HepG2 (cell line): ENCODE data around the gene GFPT1. TPM values are rescaled to one million over a fixed set of nuclear protein-coding genes. Genes with fewer than 3 reads are reported as not detected.

Experiments used
- ATF3 ChIP-seq: sonication (generic); formaldehyde crosslinking; IDR thresholded peaks from 2 replicates; pipeline ENCODE4 v1.4.0; 2020; ENCODE audit warnings: missing genetic modification reagents
- CAMTA2 ChIP-seq: sonication (generic); formaldehyde crosslinking; IDR thresholded peaks from 2 replicates; pipeline ENCODE4 v1.4.0; 2020; ENCODE audit warnings: mild to moderate bottlenecking, missing genetic modification reagents, borderline replicate concordance
- CC2D1A ChIP-seq: sonication (generic); formaldehyde crosslinking; IDR thresholded peaks from 2 replicates; pipeline ENCODE4 v1.8.1; 2023; ENCODE audit warnings: mild to moderate bottlenecking, missing genetic modification reagents
- GTF3A ChIP-seq: sonication (generic); formaldehyde crosslinking; conservative IDR thresholded peaks from 2 replicates; pipeline ENCODE4 v1.4.0; 2020; ENCODE audit warnings: mild to moderate bottlenecking, missing genetic modification reagents
- IRX3 ChIP-seq: sonication (generic); formaldehyde crosslinking; IDR thresholded peaks from 2 replicates; pipeline ENCODE4 v1.8.1; 2023; ENCODE audit warnings: mild to moderate bottlenecking, low read depth, missing genetic modification reagents, borderline replicate concordance
- REPIN1 ChIP-seq: sonication (generic); formaldehyde crosslinking; IDR thresholded peaks from 2 replicates; pipeline ENCODE4 v1.8.0; 2022; ENCODE audit warnings: missing genetic modification reagents, low read depth, mild to moderate bottlenecking, borderline replicate concordance
- TERF1 ChIP-seq: sonication (generic); formaldehyde crosslinking; IDR thresholded peaks from 2 replicates; pipeline ENCODE4 v1.8.0; 2022; ENCODE audit warnings: mild to moderate bottlenecking, missing genetic modification reagents, moderate library complexity
- TP53 ChIP-seq: sonication (generic); formaldehyde crosslinking; conservative IDR thresholded peaks from 2 replicates; pipeline ENCODE4 v1.4.0; 2020; ENCODE audit warnings: missing genetic modification reagents
- ZC3H4 ChIP-seq: sonication (generic); formaldehyde crosslinking; IDR thresholded peaks from 2 replicates; pipeline ENCODE4 v1.4.0; 2020; ENCODE audit warnings: missing genetic modification reagents, borderline replicate concordance
- ZFP1 ChIP-seq: IDR thresholded peaks from 2 replicates; pipeline ENCODE4 v1.6.1; 2016
- ZNF232 ChIP-seq: sonication (generic); formaldehyde crosslinking; IDR thresholded peaks from 2 replicates; pipeline ENCODE4 v1.4.0; 2020; ENCODE audit warnings: missing genetic modification reagents, borderline replicate concordance
- ZNF256 ChIP-seq: sonication (generic); formaldehyde crosslinking; conservative IDR thresholded peaks from 2 replicates; pipeline ENCODE4 v1.4.0; 2020; ENCODE audit warnings: missing genetic modification reagents
- ZNF513 ChIP-seq: sonication (generic); formaldehyde crosslinking; conservative IDR thresholded peaks from 2 replicates; pipeline ENCODE4 v1.5.0; 2020; ENCODE audit warnings: missing genetic modification reagents
- ZNF746 ChIP-seq: sonication (generic); formaldehyde crosslinking; IDR thresholded peaks from 2 replicates; pipeline ENCODE4 v1.8.0; 2022; ENCODE audit warnings: mild to moderate bottlenecking, missing genetic modification reagents
- ZNF749 ChIP-seq: sonication (generic); formaldehyde crosslinking; IDR thresholded peaks from 2 replicates; pipeline ENCODE4 v1.8.0; 2022; ENCODE audit warnings: mild to moderate bottlenecking, missing genetic modification reagents, moderate library complexity, borderline replicate concordance
- ZNF776 ChIP-seq: sonication (generic); formaldehyde crosslinking; IDR thresholded peaks from 2 replicates; pipeline ENCODE4 v1.4.0; 2020; ENCODE audit warnings: mild to moderate bottlenecking, missing genetic modification reagents
- ZSCAN29 ChIP-seq: sonication (generic); formaldehyde crosslinking; conservative IDR thresholded peaks from 2 replicates; pipeline ENCODE4 v1.4.0; 2020; ENCODE audit warnings: mild to moderate bottlenecking, missing genetic modification reagents
- ZSCAN30 ChIP-seq: sonication (generic); formaldehyde crosslinking; IDR thresholded peaks from 2 replicates; pipeline ENCODE4 v1.5.0; 2020; ENCODE audit warnings: mild to moderate bottlenecking, missing genetic modification reagents
- polyA plus RNA-seq, 8 experiments: library from polyadenylated mRNA; depleted of rRNA in 3 of 8; stranded (reverse) in 7 of 8; unstranded in 1 of 8; fragments of >200 nt; fragmentation: Illumina TruSeq in 4 of 8; extraction: Trizol in 4 of 8; gene quantifications; 2 replicates each; pipeline versions ENCODE4 v1.2.1 to v1.2.3, GENCODE V29; 2011 to 2016; ENCODE audit warnings: low read depth in 4 of 8, missing spikeins in 1 of 8, mixed read lengths in 1 of 8; ENCODE audit not compliant: insufficient read depth in 1 of 8
- total RNA-seq, 5 experiments: library from RNA; depleted of rRNA; stranded (reverse); fragments of >200 nt; fragmentation: Illumina TruSeq; extraction: Trizol; gene quantifications; 2 replicates each; pipeline ENCODE4 v1.2.3, GENCODE V29; 2016; ENCODE audit warnings: low read depth in 1 of 5
- TF ChIP-seq, protein P1 (sequence below): IDR thresholded peaks from 2 replicates; pipeline ENCODE4 v1.6.1; 2016; ENCODE audit warnings: missing compliant biosample characterization, missing genetic modification reagents, borderline replicate concordance
- TF ChIP-seq, protein P2 (sequence below): IDR thresholded peaks from 2 replicates; pipeline ENCODE4 v1.6.1; 2016; ENCODE audit warnings: low read depth, missing genetic modification reagents, missing compliant biosample characterization

GFPT1 gene
- total and polyA plus RNA-seq, 2 of the 13 experiments (the other 11 are each of a cell fraction or from before 2014, with no cell fraction given), result 24.0 to 84.9 TPM

DNA sequence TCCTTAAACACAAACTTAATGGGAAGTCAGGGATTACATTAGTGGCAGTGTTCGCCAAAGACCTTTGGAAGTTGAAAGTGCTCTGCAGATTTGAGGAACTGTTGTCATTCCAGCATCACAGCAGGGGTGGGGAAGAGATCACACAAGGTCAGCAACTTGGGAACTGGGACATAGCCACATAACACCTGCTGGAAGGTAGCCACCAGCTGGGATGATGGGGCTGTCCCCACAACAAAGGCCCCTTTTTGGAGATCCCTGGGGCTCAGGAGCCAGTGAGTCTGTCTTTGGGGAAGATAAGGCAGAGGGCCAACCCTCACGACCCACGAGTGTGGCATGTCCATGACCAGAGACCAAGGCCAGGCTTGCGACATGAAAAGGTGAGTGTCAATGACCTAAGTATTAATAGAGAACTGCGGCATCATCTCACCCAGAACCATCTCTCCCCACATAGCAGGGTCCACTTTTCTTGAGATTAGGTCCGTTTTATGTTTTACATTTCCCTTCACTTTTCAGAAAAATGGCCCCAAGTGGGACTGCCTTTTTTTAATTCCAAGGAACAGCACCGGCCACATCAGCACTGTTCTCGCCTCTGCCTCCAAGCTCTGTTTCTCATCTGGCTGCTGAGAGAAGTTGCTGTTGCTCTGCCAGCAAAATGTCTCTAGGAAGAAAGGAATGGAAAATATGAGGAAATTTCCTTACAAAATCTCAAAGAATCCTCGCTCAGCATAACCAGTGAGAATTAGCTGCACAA lies 106.9 kb downstream of the GFPT1 start (continued):
- TF ChIP-seq ATF3 (CRISPR knock-in tag) (no peak; the same call in none of the 2 replicates), TP53 (no peak), ZFP1 (no peak), ZC3H4 (CRISPR knock-in tag) (peak; percentile 63; the same call in 1 of the 2 replicates), ZNF256 (CRISPR knock-in tag) (no peak), ZNF776 (CRISPR knock-in tag) (no peak), IRX3 (CRISPR knock-in tag) (no peak), CAMTA2 (CRISPR knock-in tag) (no peak), CC2D1A (CRISPR knock-in tag) (no peak), ZNF746 (CRISPR knock-in tag) (peak; percentile 71; the same call in 1 of the 2 replicates), TERF1 (CRISPR knock-in tag) (no peak), ZNF513 (no peak), ZSCAN29 (CRISPR knock-in tag) (no peak), REPIN1 (peak; percentile 73; the same call in 1 of the 2 replicates), GTF3A (no peak), ZNF232 (CRISPR knock-in tag) (no peak), ZSCAN30 (CRISPR knock-in tag) (no peak), ZNF749 (CRISPR knock-in tag) (no peak)
- TF ChIP-seq, protein P1, sequence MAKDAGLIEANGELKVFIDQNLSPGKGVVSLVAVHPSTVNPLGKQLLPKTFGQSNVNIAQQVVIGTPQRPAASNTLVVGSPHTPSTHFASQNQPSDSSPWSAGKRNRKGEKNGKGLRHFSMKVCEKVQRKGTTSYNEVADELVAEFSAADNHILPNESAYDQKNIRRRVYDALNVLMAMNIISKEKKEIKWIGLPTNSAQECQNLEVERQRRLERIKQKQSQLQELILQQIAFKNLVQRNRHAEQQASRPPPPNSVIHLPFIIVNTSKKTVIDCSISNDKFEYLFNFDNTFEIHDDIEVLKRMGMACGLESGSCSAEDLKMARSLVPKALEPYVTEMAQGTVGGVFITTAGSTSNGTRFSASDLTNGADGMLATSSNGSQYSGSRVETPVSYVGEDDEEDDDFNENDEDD (CRISPR knock-in tag), result peak; percentile 45; the same call in 1 of the 2 replicates
- TF ChIP-seq, protein P2, sequence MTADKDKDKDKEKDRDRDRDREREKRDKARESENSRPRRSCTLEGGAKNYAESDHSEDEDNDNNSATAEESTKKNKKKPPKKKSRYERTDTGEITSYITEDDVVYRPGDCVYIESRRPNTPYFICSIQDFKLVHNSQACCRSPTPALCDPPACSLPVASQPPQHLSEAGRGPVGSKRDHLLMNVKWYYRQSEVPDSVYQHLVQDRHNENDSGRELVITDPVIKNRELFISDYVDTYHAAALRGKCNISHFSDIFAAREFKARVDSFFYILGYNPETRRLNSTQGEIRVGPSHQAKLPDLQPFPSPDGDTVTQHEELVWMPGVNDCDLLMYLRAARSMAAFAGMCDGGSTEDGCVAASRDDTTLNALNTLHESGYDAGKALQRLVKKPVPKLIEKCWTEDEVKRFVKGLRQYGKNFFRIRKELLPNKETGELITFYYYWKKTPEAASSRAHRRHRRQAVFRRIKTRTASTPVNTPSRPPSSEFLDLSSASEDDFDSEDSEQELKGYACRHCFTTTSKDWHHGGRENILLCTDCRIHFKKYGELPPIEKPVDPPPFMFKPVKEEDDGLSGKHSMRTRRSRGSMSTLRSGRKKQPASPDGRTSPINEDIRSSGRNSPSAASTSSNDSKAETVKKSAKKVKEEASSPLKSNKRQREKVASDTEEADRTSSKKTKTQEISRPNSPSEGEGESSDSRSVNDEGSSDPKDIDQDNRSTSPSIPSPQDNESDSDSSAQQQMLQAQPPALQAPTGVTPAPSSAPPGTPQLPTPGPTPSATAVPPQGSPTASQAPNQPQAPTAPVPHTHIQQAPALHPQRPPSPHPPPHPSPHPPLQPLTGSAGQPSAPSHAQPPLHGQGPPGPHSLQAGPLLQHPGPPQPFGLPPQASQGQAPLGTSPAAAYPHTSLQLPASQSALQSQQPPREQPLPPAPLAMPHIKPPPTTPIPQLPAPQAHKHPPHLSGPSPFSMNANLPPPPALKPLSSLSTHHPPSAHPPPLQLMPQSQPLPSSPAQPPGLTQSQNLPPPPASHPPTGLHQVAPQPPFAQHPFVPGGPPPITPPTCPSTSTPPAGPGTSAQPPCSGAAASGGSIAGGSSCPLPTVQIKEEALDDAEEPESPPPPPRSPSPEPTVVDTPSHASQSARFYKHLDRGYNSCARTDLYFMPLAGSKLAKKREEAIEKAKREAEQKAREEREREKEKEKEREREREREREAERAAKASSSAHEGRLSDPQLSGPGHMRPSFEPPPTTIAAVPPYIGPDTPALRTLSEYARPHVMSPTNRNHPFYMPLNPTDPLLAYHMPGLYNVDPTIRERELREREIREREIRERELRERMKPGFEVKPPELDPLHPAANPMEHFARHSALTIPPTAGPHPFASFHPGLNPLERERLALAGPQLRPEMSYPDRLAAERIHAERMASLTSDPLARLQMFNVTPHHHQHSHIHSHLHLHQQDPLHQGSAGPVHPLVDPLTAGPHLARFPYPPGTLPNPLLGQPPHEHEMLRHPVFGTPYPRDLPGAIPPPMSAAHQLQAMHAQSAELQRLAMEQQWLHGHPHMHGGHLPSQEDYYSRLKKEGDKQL (CRISPR knock-in tag), result no peak
